DND-41 (cell line): ENCODE data around the gene PTGR1.

Source experiments
- ATAC-seq: fragments of 200-7000 bp; cut with Tn5 transposase; 3 replicates; pipeline ENCODE4 v1.9.1; 2021; ENCODE audit warnings: low read depth; ENCODE audit not compliant: insufficient read depth
- DNase-seq: peaks from one replicate; pipeline ENCODE4 v3.0.0-alpha.2; 2020
- H2AFZ ChIP-seq: 2 replicates; pipeline ENCODE4 v1.6.0; 2012; ENCODE audit warnings: low read depth, low read length
- H3K27ac ChIP-seq: 2 replicates; pipeline ENCODE4 v1.5.1; 2012; ENCODE audit warnings: low read length, inconsistent platforms
- H3K27me3 ChIP-seq: fragments of 200-600 bp; sonication (generic); 2 replicates; pipeline ENCODE4 v1.6.0; 2012; ENCODE audit warnings: low read length, mild to moderate bottlenecking, inconsistent platforms; ENCODE audit not compliant: insufficient read depth, poor library complexity
- H3K36me3 ChIP-seq: 2 replicates; pipeline ENCODE4 v1.5.1; 2012; ENCODE audit warnings: low read length, inconsistent platforms; ENCODE audit not compliant: insufficient read depth
- H3K4me1 ChIP-seq: 2 replicates; pipeline ENCODE4 v1.5.1; 2012; ENCODE audit warnings: mild to moderate bottlenecking, low read length; ENCODE audit not compliant: insufficient read depth
- H3K4me2 ChIP-seq: 2 replicates; pipeline ENCODE4 v1.6.0; 2012; ENCODE audit warnings: mild to moderate bottlenecking, moderate library complexity, low read length, inconsistent platforms; ENCODE audit not compliant: insufficient read depth
- H3K4me3 ChIP-seq, 2 experiments: fragments of 200-600 bp in 1 of 2; shearing (Covaris generic) in 1 of 2; 2 replicates each; pipeline ENCODE4 v1.5.1; 2012 to 2016; ENCODE audit warnings: inconsistent platforms in 2 of 2, low read length in 2 of 2, mild to moderate bottlenecking in 2 of 2, low read depth in 1 of 2, moderate library complexity in 1 of 2
- H3K79me2 ChIP-seq: 2 replicates; pipeline ENCODE4 v1.6.0; 2012; ENCODE audit warnings: low read length, inconsistent platforms; ENCODE audit not compliant: insufficient read depth
- H3K9ac ChIP-seq: 2 replicates; pipeline ENCODE4 v1.6.0; 2012; ENCODE audit warnings: low read depth, mild to moderate bottlenecking, inconsistent platforms, low read length, moderate library complexity
- H3K9me3 ChIP-seq: 2 replicates; pipeline ENCODE4 v1.5.1; 2012; ENCODE audit warnings: low read length, moderate library complexity, mild to moderate bottlenecking, inconsistent platforms; ENCODE audit not compliant: insufficient read depth, severe bottlenecking
- H4K20me1 ChIP-seq: 2 replicates; pipeline ENCODE4 v1.6.0; 2012; ENCODE audit warnings: low read length; ENCODE audit not compliant: insufficient read depth
- EZH2 ChIP-seq: IDR thresholded peaks from 3 replicates; pipeline ENCODE4 v1.6.1; 2012; ENCODE audit warnings: borderline replicate concordance, low read depth, mild to moderate bottlenecking, moderate library complexity, low read length, inconsistent platforms; ENCODE audit not compliant: severe bottlenecking
- TF ChIP-seq, protein P1 (sequence below): IDR thresholded peaks from 2 replicates; pipeline ENCODE4 v1.5.1; 2012; ENCODE audit warnings: borderline replicate concordance, low read length, moderate library complexity, mild to moderate bottlenecking; ENCODE audit not compliant: poor library complexity, severe bottlenecking; ENCODE audit errors: extremely low read depth

PTGR1 gene

DNA sequence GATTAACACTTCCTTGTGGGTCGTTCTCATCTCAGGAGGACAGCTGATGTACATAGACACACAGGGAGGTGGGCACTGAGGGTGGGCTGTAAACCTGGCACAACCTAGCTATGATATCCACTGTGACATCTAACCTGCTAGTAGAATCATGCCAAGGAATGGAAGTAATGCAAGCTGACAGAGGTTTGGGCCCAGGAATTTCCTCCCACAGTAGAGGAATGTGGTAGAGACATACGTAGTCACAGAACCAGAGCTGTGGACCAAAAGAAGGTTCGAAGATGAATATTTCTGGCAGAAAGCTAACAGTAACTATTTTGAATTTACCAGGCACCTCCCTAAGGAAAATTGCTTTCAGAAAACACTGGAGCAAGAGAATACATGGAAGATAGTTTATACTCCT lies 16.5 kb upstream of the PTGR1 start:
- no peak overlapping the region for H3K4me2 ChIP-seq
- H3K9ac ChIP-seq: no peak overlapping the region
- ATAC-seq (no peak), DNase-seq (no peak)
- H3K4me3 ChIP-seq: no peak overlapping the region
- H3K4me1 ChIP-seq: no peaks in the 10 kb centered on the region
- H3K79me2 ChIP-seq: no peaks in the 10 kb centered on the region
- no peaks in the 10 kb centered on the region for H3K9me3 ChIP-seq
- no peak overlapping the region for H2AFZ ChIP-seq
- H3K27ac ChIP-seq: no peak overlapping the region
- no peak for TF ChIP-seq EZH2
- TF ChIP-seq, protein P1, sequence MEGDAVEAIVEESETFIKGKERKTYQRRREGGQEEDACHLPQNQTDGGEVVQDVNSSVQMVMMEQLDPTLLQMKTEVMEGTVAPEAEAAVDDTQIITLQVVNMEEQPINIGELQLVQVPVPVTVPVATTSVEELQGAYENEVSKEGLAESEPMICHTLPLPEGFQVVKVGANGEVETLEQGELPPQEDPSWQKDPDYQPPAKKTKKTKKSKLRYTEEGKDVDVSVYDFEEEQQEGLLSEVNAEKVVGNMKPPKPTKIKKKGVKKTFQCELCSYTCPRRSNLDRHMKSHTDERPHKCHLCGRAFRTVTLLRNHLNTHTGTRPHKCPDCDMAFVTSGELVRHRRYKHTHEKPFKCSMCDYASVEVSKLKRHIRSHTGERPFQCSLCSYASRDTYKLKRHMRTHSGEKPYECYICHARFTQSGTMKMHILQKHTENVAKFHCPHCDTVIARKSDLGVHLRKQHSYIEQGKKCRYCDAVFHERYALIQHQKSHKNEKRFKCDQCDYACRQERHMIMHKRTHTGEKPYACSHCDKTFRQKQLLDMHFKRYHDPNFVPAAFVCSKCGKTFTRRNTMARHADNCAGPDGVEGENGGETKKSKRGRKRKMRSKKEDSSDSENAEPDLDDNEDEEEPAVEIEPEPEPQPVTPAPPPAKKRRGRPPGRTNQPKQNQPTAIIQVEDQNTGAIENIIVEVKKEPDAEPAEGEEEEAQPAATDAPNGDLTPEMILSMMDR: no peak
- no peaks in the 10 kb centered on the region for H3K36me3 ChIP-seq
- H3K27me3 ChIP-seq: no peaks in the 10 kb centered on the region
- H4K20me1 ChIP-seq: no peaks in the 10 kb centered on the region

DNA sequence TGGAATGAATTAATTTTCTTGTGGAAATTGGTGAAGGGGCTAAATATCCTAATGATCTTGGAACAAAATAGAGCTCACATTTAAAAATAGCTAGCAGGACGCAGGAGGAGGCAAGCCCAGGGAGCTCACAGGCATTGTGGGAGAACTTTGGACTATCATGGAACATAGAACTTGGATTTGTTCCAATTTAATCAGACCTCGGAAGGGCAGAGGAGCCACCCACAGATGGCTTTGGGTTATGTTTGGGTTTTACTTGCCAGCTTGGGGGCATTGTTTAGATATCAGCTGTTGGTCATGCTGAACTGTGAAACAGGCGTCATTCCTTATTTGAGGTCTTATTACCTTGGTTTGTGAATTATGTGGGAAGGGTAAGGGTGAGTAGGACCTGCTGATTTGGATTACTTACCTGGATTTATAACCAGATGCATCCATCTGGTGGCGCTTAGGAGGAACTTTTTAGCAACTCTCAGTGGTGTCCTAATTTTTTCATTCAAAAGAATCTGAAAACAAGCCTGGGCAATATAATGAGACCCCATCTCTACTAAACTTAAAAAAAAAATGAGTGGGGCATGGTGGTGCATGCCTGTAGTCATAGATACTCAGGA lies 14.1 kb upstream of the PTGR1 start:
- TF ChIP-seq, protein P1: no peak
- TF ChIP-seq EZH2: no peak
- Histone ChIP-seq H3K79me2 (no peaks in the 10 kb centered on the region), H3K9ac (no peak overlapping the region), H2AFZ (no peak overlapping the region), H3K4me2 (no peak overlapping the region), H3K27ac (no peak overlapping the region), H4K20me1 (no peaks in the 10 kb centered on the region), H3K9me3 (no peaks in the 10 kb centered on the region), H3K27me3 (no peaks in the 10 kb centered on the region), H3K4me3 (no peak overlapping the region), H3K4me1 (no peaks in the 10 kb centered on the region), H3K36me3 (no peaks in the 10 kb centered on the region)
- DNase-seq: no peak
- no peak for ATAC-seq

- Histone ChIP-seq H3K9ac (no peak overlapping the region), H3K36me3 (no peaks in the 10 kb centered on the region), H3K4me2 (no peak overlapping the region), H3K4me3 (no peak overlapping the region), H3K79me2 (no peaks in the 10 kb centered on the region), H3K4me1 (no peaks in the 10 kb centered on the region), H3K27me3 (no peaks in the 10 kb centered on the region), H3K9me3 (no peaks in the 10 kb centered on the region), H2AFZ (no peak overlapping the region), H4K20me1 (no peaks in the 10 kb centered on the region), H3K27ac (no peak overlapping the region)
- no peak for DNase-seq
- ATAC-seq: no peak
- TF ChIP-seq, protein P1: no peak
- no peak for TF ChIP-seq EZH2
Observed at GRCh38 chr9:111610845-111611244, 11.4 kb upstream of the PTGR1 start.
